ENCODE measurements around the gene TSPEAR. TPM values are rescaled to one million over a fixed set of nuclear protein-coding genes. Genes with fewer than 3 reads are reported as not detected.

Gene TSPEAR
- total and polyA plus RNA-seq, 2 of the 13 experiments (the other 11 are each of a cell fraction or from before 2014, with no cell fraction given): 0.07 to 0.32 TPM

GRCh38 chr21:44506279-44507255 lies 204.8 kb downstream of the TSPEAR start (continued):
- TF ChIP-seq KIAA2018 (CRISPR knock-in tag; IDR thresholded peaks at IDR 0.05; ENCODE audit: borderline replicate concordance) (no peak), ERF (CRISPR knock-in tag; IDR thresholded peaks at IDR 0.05) (no peak; the same call in 1 of the 2 replicates), EED (CRISPR knock-in tag; IDR thresholded peaks at IDR 0.05) (no peak), ZNF235 (CRISPR knock-in tag; IDR thresholded peaks at IDR 0.05; ENCODE audit: borderline replicate concordance) (no peak; the same call in 1 of the 2 replicates), ZSCAN9 (CRISPR knock-in tag; IDR thresholded peaks at IDR 0.05; ENCODE audit: borderline replicate concordance) (no peak), ZNF605 (CRISPR knock-in tag; IDR thresholded peaks at IDR 0.05) (peak; percentile 27; the same call in 1 of the 2 replicates), RBFOX2 (IDR thresholded peaks at IDR 0.05; ENCODE audit: low read depth, low read length) (peak; percentile 78), ZNF7 (CRISPR knock-in tag; IDR thresholded peaks at IDR 0.05) (no peak), ZNF292 (CRISPR knock-in tag; IDR thresholded peaks at IDR 0.05; ENCODE audit: borderline replicate concordance, low read depth) (peak; percentile 45; the same call in 1 of the 2 replicates), SRY (CRISPR knock-in tag; IDR thresholded peaks at IDR 0.05) (no peak), ZNF337 (CRISPR knock-in tag; IDR thresholded peaks at IDR 0.05; ENCODE audit: borderline replicate concordance, low read depth) (no peak), CC2D1A (CRISPR knock-in tag; IDR thresholded peaks at IDR 0.05) (no peak), ZNF564 (CRISPR knock-in tag; IDR thresholded peaks at IDR 0.05) (no peak), ZSCAN25 (CRISPR knock-in tag; IDR thresholded peaks at IDR 0.05) (no peak), ZKSCAN8 (CRISPR knock-in tag; IDR thresholded peaks at IDR 0.05; ENCODE audit: borderline replicate concordance) (no peak), KMT2A (CRISPR knock-in tag; IDR thresholded peaks at IDR 0.05) (no peak), SAFB2 (CRISPR knock-in tag; IDR thresholded peaks at IDR 0.05; ENCODE audit: borderline replicate concordance, low read depth) (no peak), ZNF784 (CRISPR knock-in tag; IDR thresholded peaks at IDR 0.05; ENCODE audit: borderline replicate concordance) (no peak), ZBTB44 (CRISPR knock-in tag; IDR thresholded peaks at IDR 0.05) (no peak)
